HG03045 (cell line): ENCODE results near the gene CLK4.
A peak's percentile ranks its signal among the peaks of the same experiment; 100 is the strongest.

Experiments used
- ATAC-seq: cut with Tn5 transposase; IDR thresholded peaks from one replicate; pipeline ENCODE4 v1.9.1; 2021; ENCODE audit warnings: mild to moderate bottlenecking, moderate library complexity; ENCODE audit not compliant: unreplicated experiment

CLK4 gene

GRCh38 chr5:178640331-178641045, 13.6 kb upstream of the CLK4 start:
- no peak for ATAC-seq

- no peak for ATAC-seq
Measured at GRCh38 chr5:178637356-178638074, 10.7 kb upstream of the CLK4 start.

GRCh38 chr5:178632285-178632684, 5.4 kb upstream of the CLK4 start:
- ATAC-seq, result no peak

- no peak for ATAC-seq
Measured at GRCh38 chr5:178630951-178631350, 4.1 kb upstream of the CLK4 start.

- no peak for ATAC-seq
Measured at GRCh38 chr5:178630475-178630930, 3.7 kb upstream of the CLK4 start.

- ATAC-seq, result no peak
Measured at GRCh38 chr5:178627259-178627598, 379 bp upstream of the CLK4 start.

- peak; percentile 7 for ATAC-seq
Measured at GRCh38 chr5:178625679-178626483, 969 bp downstream of the CLK4 start.

GRCh38 chr5:178624631-178625546, 2.0 kb downstream of the CLK4 start:
- no peak for ATAC-seq

- ATAC-seq, result no peak
Measured at GRCh38 chr5:178622679-178623247, 4.1 kb downstream of the CLK4 start.

- no peak for ATAC-seq
Measured at GRCh38 chr5:178619390-178619789, 7.5 kb downstream of the CLK4 start.

GRCh38 chr5:178612299-178612698, 14.6 kb downstream of the CLK4 start:
- no peak for ATAC-seq

GRCh38 chr5:178606269-178606668, 20.6 kb downstream of the CLK4 start:
- no peak for ATAC-seq

- no peak for ATAC-seq
Measured at GRCh38 chr5:178605788-178606187, 21.1 kb downstream of the CLK4 start.

GRCh38 chr5:178602752-178603151, 24.1 kb downstream of the CLK4 start:
- ATAC-seq, result no peak

GRCh38 chr5:178595750-178596149, 31.1 kb downstream of the CLK4 start:
- ATAC-seq, result no peak

- no peak for ATAC-seq
Measured at GRCh38 chr5:178595150-178595549, 31.7 kb downstream of the CLK4 start.

- ATAC-seq, result no peak
Measured at GRCh38 chr5:178590924-178591423, 35.9 kb downstream of the CLK4 start.

GRCh38 chr5:178590141-178590923, 36.5 kb downstream of the CLK4 start, which contains the start of gene COL23A1:
TSS of gene COL23A1 (minus strand) at chr5:178590393.
- no peak for ATAC-seq
